ENCODE data around the gene CUL2. TPM values are rescaled to one million over a fixed set of nuclear protein-coding genes. Genes with fewer than 3 reads are reported as not detected.

Gene CUL2
- total RNA-seq, 4 donors from 2014 or later, result 12.0 to 23.8 (median 13.3) TPM

DNA sequence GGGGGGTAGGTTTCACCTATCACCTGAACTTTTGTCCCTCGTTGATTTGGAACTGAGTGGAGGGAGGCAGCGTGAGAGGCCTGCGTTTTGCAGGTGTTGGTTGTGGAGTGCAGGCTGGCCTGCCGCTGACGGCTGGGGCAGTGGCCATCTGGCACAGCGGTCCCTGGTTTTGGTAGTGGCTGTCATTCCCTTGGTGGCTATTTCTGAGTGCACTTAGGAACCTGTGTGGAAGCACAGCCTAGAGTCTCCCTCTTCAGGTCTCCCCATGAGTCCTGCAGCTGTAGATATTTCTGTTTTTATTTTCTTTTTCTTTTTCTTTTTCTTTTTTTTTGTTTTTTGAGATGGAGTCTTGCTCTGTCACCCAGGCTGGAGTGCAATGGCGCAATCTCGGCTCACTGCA, 129.2 kb downstream of the CUL2 start:
- Histone ChIP-seq H3K9me3 (no peaks in the 10 kb centered on the region), H3K36me3 (no peaks in the 10 kb centered on the region), H3K4me1 (no peaks in the 10 kb centered on the region), H3K4me3 (no peak overlapping the region), H3K27me3 (no peaks in the 10 kb centered on the region), H3K27ac (no peak overlapping the region)
- no peak for DNase-seq (ENCODE audit: low spot score in 2 of 2)
- TF ChIP-seq CTCF (IDR thresholded peaks at IDR 0.05), result no peak
- TF ChIP-seq EP300 (IDR thresholded peaks at IDR 0.05), result no peak
- no peak for TF ChIP-seq POLR2A (IDR thresholded peaks at IDR 0.05)
- 77 to 85% methylated on average over 8 of the region's 8 CpGs for WGBS, 2 donors

- Histone ChIP-seq H3K4me1 (no peaks in the 10 kb centered on the region), H3K4me3 (no peak overlapping the region), H3K27ac (no peak overlapping the region), H3K27me3 (no peaks in the 10 kb centered on the region), H3K9me3 (no peaks in the 10 kb centered on the region), H3K36me3 (no peaks in the 10 kb centered on the region)
- no peak for DNase-seq (ENCODE audit: low spot score in 2 of 2)
- WGBS, 2 donors, result 68% methylated on average over 4 of the region's 4 CpGs
- TF ChIP-seq CTCF (IDR thresholded peaks at IDR 0.05) (no peak), EP300 (IDR thresholded peaks at IDR 0.05) (no peak), POLR2A (IDR thresholded peaks at IDR 0.05) (no peak)
These were observed 130.4 kb downstream of the CUL2 start for GRCh38 chr10:34959786-34960185.

DNA sequence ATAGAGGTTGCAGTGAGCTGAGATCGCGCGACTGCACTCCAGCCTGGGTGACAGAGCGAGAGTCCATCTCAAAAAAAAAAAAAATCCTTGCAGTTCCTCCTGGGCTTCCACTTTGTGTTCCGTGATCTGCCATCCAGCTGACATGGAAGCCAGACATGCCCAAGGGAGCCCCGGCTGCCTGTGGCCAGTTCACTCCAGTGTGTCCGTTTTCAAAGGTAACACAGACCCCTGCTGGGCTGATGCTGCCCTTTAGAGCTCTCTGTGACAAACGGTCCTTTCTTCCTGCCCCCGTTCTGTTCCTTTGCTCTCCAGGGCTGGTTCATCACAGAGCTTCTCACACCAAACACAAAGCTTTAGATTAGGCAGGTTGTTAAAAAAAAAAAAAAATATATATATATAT, 130.8 kb downstream of the CUL2 start:
- H3K36me3 ChIP-seq, result no peaks in the 10 kb centered on the region
- WGBS, 2 donors, result 60 to 70% methylated on average over 8 to 9 of the region's 9 CpGs
- DNase-seq (ENCODE audit: low spot score in 2 of 2), result no peak
- no peaks in the 10 kb centered on the region for H3K4me1 ChIP-seq
- H3K27me3 ChIP-seq, result no peaks in the 10 kb centered on the region
- H3K4me3 ChIP-seq, result no peak overlapping the region
- H3K9me3 ChIP-seq, result no peaks in the 10 kb centered on the region
- H3K27ac ChIP-seq, result no peak overlapping the region
- no peak for TF ChIP-seq CTCF (IDR thresholded peaks at IDR 0.05)
- no peak for TF ChIP-seq EP300 (IDR thresholded peaks at IDR 0.05)
- TF ChIP-seq POLR2A (IDR thresholded peaks at IDR 0.05), result no peak

Small RNAs within 50 kb of the gene (small RNA-seq; reads per million reads assigned to genes)
- not detected for gene MIR3611
- not detected for gene RNU7-77P

Other genes with a start within 250 kb of the CUL2 start
- 10 to 100 TPM; 27.3 to 41.7 (median 36.1) TPM for gene CREM, start 36.5 kb upstream of the CUL2 start, total RNA-seq
- 10 to 100 TPM; 24.3 to 27.6 (median 26.5) TPM for gene CCNY, start 246.2 kb upstream of the CUL2 start, total RNA-seq